HEK293 (cell line): ENCODE data around the gene ITGA11.

Experiments used
- CTCF ChIA-PET: fragments of 350-600 bp; formaldehyde crosslinking; extraction: SDS; loops from one replicate; lab custom pipeline; 2021; ENCODE audit warnings: antibody characterized with exemption; lab: Yijun Ruan, JAX
- POLR2A ChIA-PET: fragments of 300-600 bp; formaldehyde crosslinking; extraction: SDS; loops from one replicate; lab custom pipeline; 2020; ENCODE audit warnings: antibody characterized with exemption, inconsistent platforms; lab: Yijun Ruan, JAX
- H3K27ac ChIP-seq: fragments of 200-500 bp; sonication (Bioruptor generic); 2 replicates; pipeline ENCODE4 v1.5.1; 2014; ENCODE audit warnings: low read depth, low read length, control low read depth, inconsistent platforms; ENCODE audit errors: extremely low read depth
- H3K36me3 ChIP-seq, 2 experiments: fragments of 200-500 bp in 1 of 2; sonication (Bioruptor generic) in 1 of 2; 1 replicate in 1 of 2; 2 replicates in 1 of 2; pipeline ENCODE4 v1.5.1; 2014 to 2017; ENCODE audit warnings: inconsistent platforms in 2 of 2, low read length in 2 of 2; ENCODE audit not compliant: control insufficient read depth in 2 of 2, insufficient read depth in 1 of 2
- H3K4me1 ChIP-seq: fragments of 200-500 bp; sonication (Bioruptor generic); 2 replicates; pipeline ENCODE4 v1.5.1; 2014; ENCODE audit warnings: mild to moderate bottlenecking, low read length, inconsistent platforms; ENCODE audit not compliant: control insufficient read depth, insufficient read depth
- H3K4me3 ChIP-seq: 2 replicates; pipeline ENCODE4 v1.5.1; 2011; ENCODE audit warnings: low read depth, mild to moderate bottlenecking, control low read depth, low read length, moderate library complexity
- H3K9me3 ChIP-seq: fragments of 200-500 bp; sonication (Bioruptor generic); 2 replicates; pipeline ENCODE4 v1.5.1; 2014; ENCODE audit warnings: low read depth, low read length, inconsistent platforms; ENCODE audit not compliant: control insufficient read depth, insufficient read depth
- CTCF ChIP-seq: fragments of 450-650 bp; formaldehyde crosslinking; IDR thresholded peaks from 2 replicates; pipeline ENCODE4 v1.5.1; 2016; ENCODE audit warnings: missing biosample characterization, missing genetic modification characterization
- GLI4 ChIP-seq: fragments of 450-650 bp; formaldehyde crosslinking; IDR thresholded peaks from 2 replicates; pipeline ENCODE4 v1.5.1; 2016; ENCODE audit warnings: missing biosample characterization, missing genetic modification characterization
- KLF1 ChIP-seq: fragments of 450-650 bp; formaldehyde crosslinking; IDR thresholded peaks from 2 replicates; pipeline ENCODE4 v1.5.1; 2016; ENCODE audit warnings: missing biosample characterization, missing genetic modification characterization
- PRDM4 ChIP-seq: fragments of 450-650 bp; formaldehyde crosslinking; IDR thresholded peaks from 2 replicates; pipeline ENCODE4 v1.5.1; 2017; ENCODE audit warnings: missing biosample characterization, missing genetic modification characterization
- ZEB2 ChIP-seq: fragments of 450-650 bp; formaldehyde crosslinking; IDR thresholded peaks from 2 replicates; pipeline ENCODE4 v1.5.1; 2016; ENCODE audit warnings: missing biosample characterization, missing genetic modification characterization
- ZFP3 ChIP-seq: fragments of 450-650 bp; formaldehyde crosslinking; IDR thresholded peaks from 2 replicates; pipeline ENCODE4 v1.5.1; 2016; ENCODE audit warnings: low read depth, missing biosample characterization, missing genetic modification characterization
- ZIC2 ChIP-seq: fragments of 450-650 bp; formaldehyde crosslinking; IDR thresholded peaks from 2 replicates; pipeline ENCODE4 v1.5.1; 2016; ENCODE audit warnings: missing biosample characterization, missing genetic modification characterization
- ZNF19 ChIP-seq: fragments of 450-650 bp; formaldehyde crosslinking; IDR thresholded peaks from 2 replicates; pipeline ENCODE4; 2016; ENCODE audit warnings: missing biosample characterization, missing genetic modification characterization, low read depth
- ZNF2 ChIP-seq: fragments of 450-650 bp; formaldehyde crosslinking; IDR thresholded peaks from 2 replicates; pipeline ENCODE4 v1.5.1; 2016; ENCODE audit warnings: missing biosample characterization, missing genetic modification characterization
- ZNF221 ChIP-seq: fragments of 450-650 bp; formaldehyde crosslinking; IDR thresholded peaks from 2 replicates; pipeline ENCODE4 v1.5.1; 2017; ENCODE audit warnings: missing biosample characterization, missing genetic modification characterization, borderline replicate concordance
- ZNF362 ChIP-seq: fragments of 450-650 bp; formaldehyde crosslinking; IDR thresholded peaks from 2 replicates; pipeline ENCODE4 v1.5.1; 2016; ENCODE audit warnings: missing biosample characterization, missing genetic modification characterization
- ZNF416 ChIP-seq: fragments of 450-650 bp; formaldehyde crosslinking; IDR thresholded peaks from 2 replicates; pipeline ENCODE4 v1.5.1; 2016; ENCODE audit warnings: missing biosample characterization, missing genetic modification characterization
- ZNF423 ChIP-seq: fragments of 450-650 bp; formaldehyde crosslinking; IDR thresholded peaks from 2 replicates; pipeline ENCODE4 v1.5.1; 2016; ENCODE audit warnings: missing biosample characterization, missing genetic modification characterization
- ZNF449 ChIP-seq: fragments of 450-650 bp; formaldehyde crosslinking; IDR thresholded peaks from 2 replicates; pipeline ENCODE4 v1.5.1; 2017; ENCODE audit warnings: missing biosample characterization, mild to moderate bottlenecking, missing genetic modification characterization, moderate library complexity
- ZNF513 ChIP-seq: fragments of 450-650 bp; IDR thresholded peaks from 2 replicates; pipeline ENCODE4 v1.5.1; 2018; ENCODE audit warnings: missing biosample characterization, missing genetic modification characterization
- ZNF521 ChIP-seq: fragments of 450-650 bp; formaldehyde crosslinking; IDR thresholded peaks from 2 replicates; pipeline ENCODE4 v1.5.1; 2017; ENCODE audit warnings: missing biosample characterization, mild to moderate bottlenecking, missing genetic modification characterization
- ZNF658 ChIP-seq: fragments of 450-650 bp; formaldehyde crosslinking; IDR thresholded peaks from 2 replicates; pipeline ENCODE4; 2016; ENCODE audit warnings: missing biosample characterization, missing genetic modification characterization
- ZNF670 ChIP-seq: fragments of 450-650 bp; formaldehyde crosslinking; IDR thresholded peaks from 2 replicates; pipeline ENCODE4 v1.5.1; 2016; ENCODE audit warnings: missing biosample characterization, missing genetic modification characterization, low read depth
- ZNF692 ChIP-seq: fragments of 450-650 bp; formaldehyde crosslinking; IDR thresholded peaks from 2 replicates; pipeline ENCODE4 v1.5.1; 2016; ENCODE audit warnings: missing biosample characterization, missing genetic modification characterization
- ZNF701 ChIP-seq: fragments of 450-650 bp; formaldehyde crosslinking; IDR thresholded peaks from 2 replicates; pipeline ENCODE4 v1.5.1; 2016; ENCODE audit warnings: missing biosample characterization, missing genetic modification characterization
- ZNF785 ChIP-seq: fragments of 450-650 bp; formaldehyde crosslinking; IDR thresholded peaks from 2 replicates; pipeline ENCODE4 v1.5.1; 2016; ENCODE audit warnings: missing biosample characterization, missing genetic modification characterization
- ZNF830 ChIP-seq: fragments of 450-650 bp; IDR thresholded peaks from 2 replicates; pipeline ENCODE4 v1.5.0; 2018; ENCODE audit warnings: missing biosample characterization, missing genetic modification characterization, low read depth, mild to moderate bottlenecking, moderate library complexity
- ZNF843 ChIP-seq: fragments of 450-650 bp; formaldehyde crosslinking; IDR thresholded peaks from 2 replicates; pipeline ENCODE4 v1.5.1; 2016; ENCODE audit warnings: missing biosample characterization, missing genetic modification characterization
- ZSCAN23 ChIP-seq: fragments of 450-650 bp; formaldehyde crosslinking; IDR thresholded peaks from 2 replicates; pipeline ENCODE4 v1.5.1; 2016; ENCODE audit warnings: missing biosample characterization, missing genetic modification characterization

ITGA11 gene

GRCh38 chr15:68371851-68372250 lies 60.1 kb downstream of the ITGA11 start (continued):
- TF ChIP-seq ZNF449 (tag by site-specific recombination), result no peak
- no peak for TF ChIP-seq ZIC2 (tag by site-specific recombination)
- TF ChIP-seq PRDM4 (tag by site-specific recombination), result no peak
- no peak for TF ChIP-seq ZNF423 (tag by site-specific recombination)
- no peak for TF ChIP-seq GLI4 (tag by site-specific recombination)
- no peak for TF ChIP-seq ZSCAN23 (tag by site-specific recombination)
- TF ChIP-seq ZNF2 (tag by site-specific recombination), result no peak
- TF ChIP-seq KLF1 (tag by site-specific recombination), result no peak
- no peak for TF ChIP-seq ZNF19
- no peak for TF ChIP-seq ZNF785 (tag by site-specific recombination)
- no peak for TF ChIP-seq ZNF513 (tag by site-specific recombination)
- TF ChIP-seq, all 188 proteins: peak for 0

GRCh38 chr15:68371160-68371559 lies 60.8 kb downstream of the ITGA11 start:
- Histone ChIP-seq H3K4me1 (no peaks in the 10 kb centered on the region), H3K27ac (no peak overlapping the region), H3K9me3 (no peaks in the 10 kb centered on the region), H3K4me3 (no peak overlapping the region), H3K36me3 (no peaks in the 10 kb centered on the region)
- CTCF ChIA-PET, result interaction anchor here (0.8 to 2.1 kb wide), 3 partner anchors 17 to 422 kb away, joined by 4 to 5 read pairs (median 4); no protein-coding TSS in a partner anchor
- POLR2A ChIA-PET, result interaction anchor here (0.5 kb wide), 1 partner anchor 302 kb away, joined by 3 read pairs; no protein-coding TSS in a partner anchor
- no peak for TF ChIP-seq ZNF830
- no peak for TF ChIP-seq ZNF670 (tag by site-specific recombination)
- no peak for TF ChIP-seq ZEB2
- no peak for TF ChIP-seq ZNF658 (tag by site-specific recombination)
- no peak for TF ChIP-seq ZNF701 (tag by site-specific recombination)
- TF ChIP-seq ZNF521 (tag by site-specific recombination), result no peak
- TF ChIP-seq ZNF416 (tag by site-specific recombination), result no peak
- TF ChIP-seq ZNF362, result no peak
- TF ChIP-seq ZNF449 (tag by site-specific recombination), result no peak
- no peak for TF ChIP-seq ZNF692 (tag by site-specific recombination)
- no peak for TF ChIP-seq CTCF
- TF ChIP-seq ZNF843 (tag by site-specific recombination), result no peak
- no peak for TF ChIP-seq ZFP3 (tag by site-specific recombination)
- TF ChIP-seq ZNF221 (tag by site-specific recombination), result no peak
